Lung (tissue), 12 donors: Measurements from ENCODE around the gene UBE2F. TPM values are rescaled to one million over a fixed set of nuclear protein-coding genes. Genes with fewer than 3 reads are reported as not detected.

Experiments used
- ATAC-seq: fragments of 200-7000 bp; cut with Tn5 transposase; one replicate; pipeline ENCODE4 v1.9.1; 2020; ENCODE audit warnings: moderate number of reproducible peaks; ENCODE audit not compliant: insufficient read depth, low FRiP score
- DNase-seq, 3 donors: peaks; one replicate each; pipeline ENCODE4 v3.0.0-alpha.2; 2013 to 2017
- H3K27ac ChIP-seq, 2 donors: one replicate each; pipeline ENCODE4 v1.5.1; 2013; ENCODE audit warnings: mild to moderate bottlenecking in 2 of 2, moderate library complexity in 2 of 2, control low read depth in 1 of 2, inconsistent platforms in 1 of 2, low read depth in 1 of 2, low read length in 1 of 2
- H3K27me3 ChIP-seq, 3 donors: one replicate each; pipeline ENCODE4 v1.5.1; 2013; ENCODE audit warnings: low read length in 2 of 3; ENCODE audit not compliant: control insufficient read depth in 3 of 3, insufficient read depth in 3 of 3
- H3K36me3 ChIP-seq, 4 donors: one replicate each; pipeline ENCODE4 v1.5.1; 2013; ENCODE audit warnings: low read length in 4 of 4, mild to moderate bottlenecking in 1 of 4, moderate library complexity in 1 of 4; ENCODE audit not compliant: control insufficient read depth in 4 of 4, insufficient read depth in 4 of 4
- H3K4me1 ChIP-seq, 5 donors: one replicate each; pipeline ENCODE4 v1.5.1; 2013; ENCODE audit warnings: low read length in 5 of 5, mild to moderate bottlenecking in 2 of 5, moderate library complexity in 1 of 5; ENCODE audit not compliant: control insufficient read depth in 5 of 5, insufficient read depth in 5 of 5
- H3K4me3 ChIP-seq: one replicate; pipeline ENCODE4 v1.5.1; 2013; ENCODE audit warnings: mild to moderate bottlenecking, control low read depth, moderate library complexity
- H3K9ac ChIP-seq, 2 donors: one replicate each; pipeline ENCODE4 v1.5.1; 2013; ENCODE audit warnings: low read length in 2 of 2, control low read depth in 1 of 2; ENCODE audit not compliant: insufficient read depth in 1 of 2
- H3K9me3 ChIP-seq, 4 donors: one replicate each; pipeline ENCODE4 v1.5.1; 2013; ENCODE audit warnings: low read length in 3 of 4, mild to moderate bottlenecking in 1 of 4, moderate library complexity in 1 of 4; ENCODE audit not compliant: control insufficient read depth in 4 of 4, insufficient read depth in 3 of 4
- WGBS, 2 donors: extraction: QIAGEN DNeasy Blood & Tissue Kit; methylation state at CpG; one replicate each; pipeline ENCODE4 v1.1.7; 2013; 5-methylcytosine and 5-hydroxymethylcytosine counted together
- polyA plus RNA-seq, 2 donors: library from polyadenylated mRNA; stranded (reverse); fragments of 200-250 nt; gene quantifications; one replicate each; pipeline ENCODE4 v1.2.1, GENCODE V29; 2013
- total RNA-seq, 2 donors: library from RNA; depleted of rRNA in 1 of 2; stranded (reverse); fragments of >200 nt in 1 of 2; gene quantifications; one replicate each; pipeline ENCODE4 v1.2.1, GENCODE V29; 2014 to 2021
- TF ChIP-seq, protein P1 (sequence below): IDR thresholded peaks from 2 replicates; pipeline ENCODE4 v1.5.1; 2012; ENCODE audit warnings: mild to moderate bottlenecking; ENCODE audit errors: control extremely low read depth, extremely low read depth
- donor health status: control.
- donor health status: control.
- donor health status: Bipolar disorder and iron deficiency.
- donor health status: healthy.
- donor health status: DM: yes; HTN: yes; CAD: no.

Gene UBE2F
- total and polyA plus RNA-seq, 4 donors = 30.3 to 63.3 (median 46.8) TPM

DNA sequence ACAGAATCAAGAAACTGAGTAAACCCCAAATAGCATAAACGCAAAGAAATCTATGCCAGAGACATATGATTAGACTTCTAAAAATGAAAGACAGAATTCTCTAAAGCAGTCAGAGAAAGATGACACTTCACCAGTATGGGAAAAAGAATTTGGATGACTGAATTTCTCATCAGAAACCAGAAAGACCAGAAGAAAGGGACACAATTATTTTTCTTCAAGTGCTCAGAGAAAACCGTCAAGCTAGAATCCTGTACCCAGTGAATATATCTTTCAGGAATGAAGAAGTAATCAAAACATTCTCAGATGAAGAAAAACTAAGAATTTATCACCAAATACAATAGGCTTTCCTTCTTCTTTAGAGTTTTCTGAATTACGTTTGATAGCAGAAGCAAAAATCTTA lies 119.1 kb downstream of the UBE2F start:
- Histone ChIP-seq H3K27ac (no peak overlapping the region), H3K36me3 (peaks cover 8 to 25% (median 13%) of the 10 kb centered on the region in 4 donors), H3K4me1 (no peaks in the 10 kb centered on the region), H3K4me3 (no peak overlapping the region), H3K9ac (no peak overlapping the region), H3K27me3 (no peaks in the 10 kb centered on the region), H3K9me3 (no peaks in the 10 kb centered on the region)
- DNase-seq = no peak
- ATAC-seq = no peak
- WGBS, 2 donors = 95 to 96% methylated on average over 3 of the region's 3 CpGs
- TF ChIP-seq, protein P1, sequence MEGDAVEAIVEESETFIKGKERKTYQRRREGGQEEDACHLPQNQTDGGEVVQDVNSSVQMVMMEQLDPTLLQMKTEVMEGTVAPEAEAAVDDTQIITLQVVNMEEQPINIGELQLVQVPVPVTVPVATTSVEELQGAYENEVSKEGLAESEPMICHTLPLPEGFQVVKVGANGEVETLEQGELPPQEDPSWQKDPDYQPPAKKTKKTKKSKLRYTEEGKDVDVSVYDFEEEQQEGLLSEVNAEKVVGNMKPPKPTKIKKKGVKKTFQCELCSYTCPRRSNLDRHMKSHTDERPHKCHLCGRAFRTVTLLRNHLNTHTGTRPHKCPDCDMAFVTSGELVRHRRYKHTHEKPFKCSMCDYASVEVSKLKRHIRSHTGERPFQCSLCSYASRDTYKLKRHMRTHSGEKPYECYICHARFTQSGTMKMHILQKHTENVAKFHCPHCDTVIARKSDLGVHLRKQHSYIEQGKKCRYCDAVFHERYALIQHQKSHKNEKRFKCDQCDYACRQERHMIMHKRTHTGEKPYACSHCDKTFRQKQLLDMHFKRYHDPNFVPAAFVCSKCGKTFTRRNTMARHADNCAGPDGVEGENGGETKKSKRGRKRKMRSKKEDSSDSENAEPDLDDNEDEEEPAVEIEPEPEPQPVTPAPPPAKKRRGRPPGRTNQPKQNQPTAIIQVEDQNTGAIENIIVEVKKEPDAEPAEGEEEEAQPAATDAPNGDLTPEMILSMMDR = no peak

DNA sequence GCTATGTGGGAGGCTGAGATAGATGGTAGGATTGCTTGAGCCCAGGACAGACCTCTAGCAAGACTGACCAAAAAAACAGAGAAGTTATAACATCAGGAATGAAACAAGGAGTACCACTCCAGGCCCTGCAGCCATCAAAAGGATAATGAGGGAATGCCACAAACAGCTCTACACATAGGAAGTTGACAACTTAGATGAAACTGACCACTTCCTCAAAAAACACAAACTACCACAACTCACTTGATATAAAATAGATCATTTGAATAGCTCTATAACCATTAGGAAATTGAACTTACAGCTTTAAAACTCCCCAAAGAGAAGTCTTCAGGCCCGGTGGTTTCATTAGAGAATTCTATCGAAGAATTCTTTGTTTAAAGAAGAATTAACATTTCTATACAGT lies 120.4 kb downstream of the UBE2F start:
- DNase-seq = no peak
- 47 to 70% methylated on average over 2 of the region's 2 CpGs for WGBS, 2 donors
- H3K4me3 ChIP-seq = no peak overlapping the region
- no peaks in the 10 kb centered on the region for H3K27me3 ChIP-seq
- H3K27ac ChIP-seq = no peak overlapping the region
- H3K9ac ChIP-seq = no peak overlapping the region
- TF ChIP-seq, protein P1 = no peak
- ATAC-seq = no peak
- H3K36me3 ChIP-seq = peaks cover 8 to 23% (median 13%) of the 10 kb centered on the region in 4 donors
- no peaks in the 10 kb centered on the region for H3K9me3 ChIP-seq
- H3K4me1 ChIP-seq = no peaks in the 10 kb centered on the region

DNA sequence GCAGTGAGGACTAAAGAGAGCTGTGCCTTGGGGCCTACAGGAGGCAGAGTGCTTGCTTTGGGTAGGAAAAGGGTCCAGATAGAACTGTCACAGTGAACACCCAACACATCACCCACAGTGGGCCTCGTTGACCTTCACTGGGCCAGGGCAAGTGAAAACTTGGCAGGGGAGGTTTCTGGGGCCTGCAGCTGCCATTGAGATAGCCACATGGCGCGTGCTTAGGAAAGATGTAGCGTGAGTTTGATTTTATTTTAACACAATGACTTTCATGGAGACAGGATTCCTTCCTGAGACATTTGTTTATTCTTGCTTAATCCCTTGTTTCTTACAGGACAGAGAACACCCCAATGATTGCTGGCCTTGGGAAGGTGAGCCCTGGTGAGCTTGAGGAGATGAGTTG lies 124.1 kb downstream of the UBE2F start:
- DNase-seq = no peak
- TF ChIP-seq, protein P1 = no peak
- Histone ChIP-seq H3K36me3 (peaks cover 0 to 12% (median 2%) of the 10 kb centered on the region in 4 donors), H3K4me1 (no peaks in the 10 kb centered on the region), H3K27me3 (no peaks in the 10 kb centered on the region), H3K9ac (no peak overlapping the region), H3K4me3 (no peak overlapping the region), H3K9me3 (no peaks in the 10 kb centered on the region), H3K27ac (no peak overlapping the region)
- WGBS, 2 donors = 90 to 95% methylated on average over 4 of the region's 4 CpGs
- no peak for ATAC-seq

DNA sequence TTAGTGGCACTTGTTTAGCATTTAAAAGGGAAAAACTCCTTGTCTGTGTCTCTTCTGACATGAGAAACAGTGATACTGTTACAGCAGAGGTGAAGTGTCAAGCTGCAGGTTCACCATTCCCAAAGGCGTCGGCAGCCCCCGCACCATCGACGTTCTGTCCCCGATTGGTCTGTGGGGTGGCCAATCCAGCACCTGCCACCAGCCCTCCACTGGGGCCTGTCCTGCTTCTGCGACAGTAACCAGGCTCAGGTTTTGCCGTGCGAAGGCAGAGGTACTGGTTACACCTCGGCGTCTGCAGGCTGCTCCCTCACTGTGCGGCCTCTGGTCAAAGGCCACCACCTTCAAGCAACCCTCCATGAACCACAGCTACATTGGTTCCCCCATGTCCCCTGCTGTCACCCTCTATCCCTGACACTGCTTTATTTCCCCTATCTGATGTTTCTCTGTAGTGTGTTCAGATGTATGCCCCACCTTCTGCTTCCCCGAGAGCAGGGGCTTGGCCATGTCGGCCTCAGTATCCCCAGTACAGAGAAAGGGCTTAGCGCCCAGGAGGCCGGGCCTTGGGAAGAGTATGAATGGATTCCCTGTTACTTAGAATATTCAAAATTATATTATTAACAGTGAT lies 124.7 kb downstream of the UBE2F start:
- Histone ChIP-seq H3K36me3 (peaks cover 0 to 10% (median 1%) of the 10 kb centered on the region in 4 donors), H3K9me3 (no peaks in the 10 kb centered on the region), H3K9ac (no peak overlapping the region), H3K27me3 (no peaks in the 10 kb centered on the region), H3K27ac (no peak overlapping the region), H3K4me1 (no peaks in the 10 kb centered on the region), H3K4me3 (no peak overlapping the region)
- no peak for DNase-seq
- 96 to 97% methylated on average over 16 of the region's 16 CpGs for WGBS, 2 donors
- no peak for ATAC-seq
- TF ChIP-seq, protein P1 = no peak
